ENCODE data around the gene ZNF780B.
"Not testable (repeated sequence)": the region's sequence is repeated elsewhere in the genome, so short reads cannot be mapped to it uniquely, and the experiment has no call there.

ZNF780B gene

DNA sequence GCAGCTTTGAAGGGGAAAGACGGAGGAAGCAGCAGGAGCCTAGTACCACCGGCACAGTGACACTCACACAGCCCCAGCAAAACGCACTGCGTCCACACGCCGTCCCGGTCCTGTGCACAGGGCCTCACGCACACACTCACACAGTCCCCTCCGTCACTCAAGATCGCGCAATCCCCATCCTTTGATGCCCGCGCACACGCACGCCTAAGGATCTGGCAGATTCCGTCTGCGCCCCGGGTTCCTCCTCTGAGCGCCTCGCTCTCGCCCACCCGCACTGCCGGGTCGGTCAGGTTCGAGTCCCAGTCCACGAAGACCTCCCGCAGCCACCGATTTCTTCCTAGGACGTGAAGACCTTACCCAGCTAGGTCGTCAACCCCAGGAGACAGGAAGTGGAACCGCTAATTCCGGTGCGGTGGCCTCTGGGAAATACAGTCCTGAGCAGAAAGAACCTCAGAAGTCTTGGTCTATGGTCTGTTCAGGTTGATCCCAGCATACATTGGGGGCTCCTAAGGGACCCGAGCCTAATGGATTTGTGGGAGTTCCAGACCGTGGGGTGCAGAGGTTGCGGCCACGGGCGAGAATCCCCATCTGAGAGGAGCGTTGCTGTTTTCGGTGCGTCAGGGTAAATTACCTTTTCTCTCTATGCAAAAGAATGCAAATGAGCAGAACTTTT is at the start of gene ZNF780B:
ZNF780B (minus strand) TSS at position 400 of the 673 bp plus-strand sequence. CDS start 5,899 bp downstream, outside the sequence.
- peak in 1 of 2 experiments; percentile 53 for DNase-seq

DNA sequence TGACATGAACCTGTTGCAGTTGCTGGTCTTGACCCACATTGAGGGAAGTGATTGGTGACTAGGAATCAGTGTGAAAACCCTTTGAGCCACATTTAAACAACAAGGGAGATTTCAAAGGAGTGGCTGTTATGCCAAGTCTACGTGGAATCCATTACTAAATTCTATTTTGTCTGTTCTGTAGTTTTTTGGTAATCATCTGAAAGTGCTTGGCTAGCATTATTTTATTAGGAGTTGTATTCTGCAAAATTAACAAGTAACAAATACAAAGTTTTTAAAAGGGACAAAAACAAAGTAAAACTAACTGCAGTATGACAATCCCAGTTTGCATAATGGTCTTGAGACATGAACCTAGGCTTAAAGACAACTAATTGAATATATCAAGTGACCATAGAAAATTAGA is 48.7 kb upstream of the ZNF780B start:
- no peak for DNase-seq

DNA sequence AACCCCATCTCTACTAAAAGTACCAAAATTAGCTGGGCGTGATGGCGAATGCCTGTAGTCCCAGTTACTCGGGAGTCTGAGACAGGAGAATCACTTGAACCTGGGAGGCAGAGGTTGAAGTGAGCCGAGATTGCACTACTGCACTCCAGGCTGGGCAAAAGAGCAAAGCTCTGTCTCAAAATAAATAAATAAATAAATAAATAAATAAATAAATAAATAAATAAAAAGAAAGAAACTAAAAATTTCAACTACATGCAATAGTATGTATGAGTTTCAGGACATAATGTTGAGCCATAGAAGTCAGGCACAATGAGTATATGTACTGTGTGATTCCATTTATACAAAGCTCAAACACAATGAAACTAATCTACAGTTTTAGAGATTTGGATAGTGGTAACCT is 47.6 kb upstream of the ZNF780B start:
- no peak for DNase-seq

DNA sequence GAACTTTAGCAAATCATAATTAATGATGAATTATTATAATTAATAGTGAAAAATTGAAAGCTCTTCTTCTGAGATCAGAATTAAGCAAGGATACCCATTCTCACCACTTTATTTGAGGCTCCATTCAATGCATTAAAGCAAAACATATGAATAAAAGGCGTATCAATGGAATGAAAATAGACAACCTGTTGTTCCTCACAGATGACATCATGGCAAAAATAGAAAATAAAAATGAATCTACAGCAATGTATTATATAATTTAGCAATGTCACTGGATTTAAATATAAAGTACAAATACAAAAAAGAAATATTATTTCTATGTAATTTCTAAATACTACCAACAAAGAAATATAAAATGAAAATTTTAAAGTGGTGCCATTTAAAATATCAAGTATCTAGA is 45.8 kb upstream of the ZNF780B start:
- no peak for DNase-seq

DNA sequence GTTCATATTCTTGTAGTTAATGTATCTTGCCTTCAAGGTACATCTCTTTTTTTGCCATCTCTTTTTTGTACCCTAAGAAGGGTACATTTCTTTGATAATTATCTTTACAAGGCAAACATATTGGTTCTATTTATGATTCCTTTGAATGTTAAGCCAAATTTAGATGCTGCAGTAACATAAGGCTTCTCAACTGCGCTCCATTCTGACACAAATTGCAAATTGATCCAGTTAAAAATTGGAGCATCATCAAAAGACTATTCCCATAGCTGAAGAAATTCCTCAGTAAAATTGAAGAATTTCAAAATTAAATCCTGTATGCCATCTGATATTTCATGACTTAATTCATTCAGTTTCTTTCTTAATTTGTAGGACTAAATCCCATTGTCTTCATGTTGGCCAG is 37.4 kb upstream of the ZNF780B start:
- no peak for DNase-seq

DNA sequence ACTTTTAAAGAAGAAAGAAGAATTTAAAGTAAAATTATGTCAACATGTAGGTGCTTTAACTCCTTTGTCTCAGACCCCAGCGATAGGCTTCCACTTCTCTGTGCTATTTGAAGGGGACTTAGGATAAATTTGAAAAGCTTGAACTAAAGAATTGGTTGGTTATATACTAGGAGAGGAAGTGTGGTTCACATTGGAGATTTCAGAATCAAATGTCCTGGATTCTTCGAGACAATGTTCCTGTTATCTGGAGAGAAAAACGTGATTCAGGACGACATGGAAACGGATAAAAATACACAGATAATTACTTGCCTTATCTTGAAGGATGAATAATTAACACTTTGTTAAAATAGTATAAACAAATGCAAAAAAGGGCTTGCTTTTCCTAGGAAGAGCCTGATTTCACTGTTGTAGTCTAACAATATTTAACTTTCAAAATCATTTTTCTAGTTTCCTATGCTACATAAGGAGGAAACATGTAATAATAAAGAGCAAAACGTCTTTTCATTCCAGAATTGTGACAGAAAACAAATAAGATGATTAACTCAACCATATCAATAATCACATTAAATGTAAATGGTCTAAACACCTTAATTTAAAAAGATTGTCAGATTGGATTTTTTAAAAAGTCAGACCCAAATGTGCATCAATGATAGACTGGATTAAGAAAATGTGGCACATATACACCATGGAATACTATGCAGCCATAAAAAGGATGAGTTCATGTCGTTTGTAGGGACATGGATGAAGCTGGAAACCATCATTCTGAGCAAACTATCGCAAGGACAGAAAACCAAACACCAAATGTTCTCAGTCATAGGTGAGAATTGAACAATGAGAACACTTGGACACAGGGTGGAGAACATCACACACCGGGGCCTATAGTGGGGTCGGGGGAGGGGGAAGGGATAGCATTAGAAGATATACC is 35.4 kb upstream of the ZNF780B start:
- no peak for DNase-seq

DNA sequence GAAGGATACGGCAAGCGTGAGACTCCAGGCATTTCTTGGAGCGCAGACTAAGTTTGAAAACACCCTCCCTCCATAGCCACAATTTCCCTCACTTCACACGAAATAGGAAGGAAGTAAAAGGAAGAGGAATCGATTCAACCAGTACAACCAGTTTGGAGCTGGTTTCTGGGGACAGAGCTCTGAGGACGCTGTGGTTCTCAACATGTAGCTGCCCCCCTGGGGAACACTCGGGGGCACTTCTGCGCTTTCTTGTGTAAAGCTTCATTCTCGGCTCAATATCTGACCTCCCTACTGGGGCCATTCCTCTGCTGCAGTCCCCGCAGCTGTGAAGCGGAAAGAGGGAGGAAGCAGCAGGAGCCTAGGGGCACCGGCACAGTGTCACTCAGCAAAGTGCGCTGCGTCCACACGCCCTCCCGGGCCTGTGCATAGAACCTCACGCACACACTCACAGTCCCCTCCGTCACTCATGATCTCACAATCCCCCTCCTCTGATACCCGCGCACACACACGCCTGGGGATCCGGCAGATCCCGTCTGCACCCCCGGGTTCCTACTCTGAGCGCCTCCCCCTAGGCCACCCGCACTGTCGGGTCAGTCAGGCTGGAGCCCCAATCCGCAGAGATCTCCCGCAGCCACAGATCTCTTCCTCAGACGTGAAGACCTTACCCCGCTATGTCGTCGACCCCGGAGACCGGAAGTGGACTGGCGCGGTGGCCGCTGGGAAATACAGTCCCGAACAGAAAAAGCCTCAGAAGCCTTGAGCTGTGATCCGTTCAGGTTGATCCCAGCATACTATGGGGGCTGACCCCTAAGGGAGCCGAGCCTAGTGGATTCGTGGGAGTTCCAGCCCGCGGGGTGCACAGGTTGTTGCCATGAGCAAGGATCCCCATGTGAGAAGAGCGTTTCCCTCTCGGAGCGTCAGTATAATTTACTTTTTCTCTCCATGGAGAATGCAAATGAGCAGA is 34.5 kb upstream of the ZNF780B start, which contains the start of gene ZNF780A:
ZNF780A (minus strand) TSS at position 703 of the 964 bp plus-strand sequence. CDS start 6,190 bp downstream, outside the sequence.
- peak in 1 of 2 experiments; percentile 40 for DNase-seq

DNA sequence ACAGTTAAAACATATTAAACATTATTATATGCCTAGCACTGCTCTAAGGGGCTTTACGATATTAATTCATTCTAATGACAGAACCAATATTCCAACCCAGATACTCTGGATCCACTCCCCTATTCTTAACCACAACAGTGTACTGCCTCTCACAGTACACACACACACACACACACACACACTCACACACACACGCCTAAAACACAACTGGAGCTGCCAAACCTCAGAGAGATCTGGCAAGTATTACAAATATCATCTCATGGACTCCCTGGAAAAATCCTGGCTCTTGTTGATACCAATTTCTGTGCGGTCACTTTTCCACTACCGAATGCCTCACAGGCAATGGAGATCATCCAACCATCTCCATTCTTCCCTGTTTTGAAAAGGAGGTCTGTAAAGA is 33.4 kb upstream of the ZNF780B start:
- DNase-seq, result no peak

DNA sequence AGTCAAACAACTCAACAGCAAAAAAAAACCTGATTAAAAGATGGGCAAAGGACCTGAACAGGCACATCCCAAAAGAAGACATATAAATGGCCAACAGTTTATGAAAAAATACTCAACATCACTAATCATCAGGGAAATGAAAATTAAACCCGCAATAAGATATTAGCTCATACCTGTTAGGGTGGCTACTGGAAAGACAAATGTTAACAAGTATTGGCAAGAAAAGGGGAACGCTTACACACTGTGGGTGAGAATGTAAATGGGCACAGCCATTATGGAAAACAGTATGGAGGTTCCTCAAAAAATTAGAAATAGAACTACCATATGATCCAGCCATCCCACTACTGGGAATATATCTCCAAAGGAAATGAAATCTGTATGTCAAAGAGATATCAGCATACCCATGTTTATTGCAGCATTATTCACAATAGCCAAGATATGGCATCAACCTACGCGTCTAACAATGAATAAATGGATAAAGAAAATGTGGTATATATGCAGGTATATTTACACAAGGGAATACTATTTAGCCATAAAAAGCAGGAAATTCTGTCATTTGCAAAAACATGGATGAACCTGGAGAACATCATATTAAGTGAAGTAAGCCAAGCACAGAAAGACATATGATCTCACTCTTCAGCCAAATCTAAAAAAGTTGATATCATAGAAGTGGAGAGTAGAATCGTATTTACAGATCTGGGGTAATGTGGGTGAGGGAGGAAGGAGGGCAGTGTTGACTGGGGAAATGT is 32.4 kb upstream of the ZNF780B start:
- DNase-seq, result no peak

DNA sequence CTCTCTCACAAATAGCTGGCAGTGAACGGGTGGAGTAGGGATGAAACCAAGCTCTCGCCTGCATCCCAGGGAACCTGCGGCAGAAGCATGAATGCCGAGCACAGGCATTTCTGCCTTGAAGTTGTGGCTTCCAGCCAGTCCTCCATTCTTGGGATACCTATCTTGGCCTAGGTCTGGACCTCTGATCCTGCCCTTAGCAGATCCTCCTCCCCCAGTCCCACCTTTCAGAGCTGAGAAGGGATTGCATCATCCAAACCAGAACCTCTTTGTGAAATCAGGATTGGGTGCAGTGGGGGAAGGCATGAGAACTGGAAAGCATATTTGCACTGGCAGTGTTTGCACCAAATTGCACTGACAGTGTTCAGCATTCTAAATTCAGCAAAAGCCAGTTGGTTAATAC is 28.9 kb upstream of the ZNF780B start:
- DNase-seq, result no peak

DNA sequence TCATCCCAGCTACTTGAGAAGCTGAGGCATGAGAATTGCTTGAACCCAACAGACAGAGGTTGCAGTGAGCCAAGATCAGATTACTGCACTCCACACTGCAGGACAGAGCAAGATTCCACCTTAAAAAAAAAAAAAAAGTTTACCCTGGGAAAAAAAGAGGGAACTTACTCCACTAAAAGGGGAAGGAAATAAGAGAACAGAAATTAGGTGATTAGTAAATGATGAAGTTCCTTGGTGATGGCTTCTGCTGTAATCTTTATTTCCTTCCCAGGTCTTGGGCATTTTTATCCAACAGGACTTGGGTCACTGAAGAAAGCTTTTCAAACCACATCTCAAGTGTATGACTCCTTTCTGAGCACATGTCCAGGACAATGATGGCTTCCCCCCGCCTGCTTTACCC is 25.4 kb upstream of the ZNF780B start:
- DNase-seq, result no peak

DNA sequence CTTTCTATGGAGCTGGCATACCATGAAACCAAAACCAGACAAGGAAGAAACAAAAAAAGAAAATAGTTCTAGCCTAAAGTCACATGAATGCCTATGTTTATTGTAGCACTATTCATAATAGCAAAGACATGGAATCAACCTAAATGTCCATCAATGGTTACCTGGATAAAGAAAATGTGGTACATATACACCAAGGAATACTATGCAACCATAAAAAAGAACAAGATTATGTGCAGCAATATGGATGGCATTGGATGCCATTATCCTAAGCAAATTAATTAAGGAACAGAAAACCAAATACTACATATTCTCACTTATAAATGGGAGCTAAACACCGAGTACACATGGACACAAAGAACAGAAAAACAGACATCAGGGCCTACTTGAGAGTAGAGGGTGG is 24.3 kb upstream of the ZNF780B start:
- DNase-seq, result no peak

DNA sequence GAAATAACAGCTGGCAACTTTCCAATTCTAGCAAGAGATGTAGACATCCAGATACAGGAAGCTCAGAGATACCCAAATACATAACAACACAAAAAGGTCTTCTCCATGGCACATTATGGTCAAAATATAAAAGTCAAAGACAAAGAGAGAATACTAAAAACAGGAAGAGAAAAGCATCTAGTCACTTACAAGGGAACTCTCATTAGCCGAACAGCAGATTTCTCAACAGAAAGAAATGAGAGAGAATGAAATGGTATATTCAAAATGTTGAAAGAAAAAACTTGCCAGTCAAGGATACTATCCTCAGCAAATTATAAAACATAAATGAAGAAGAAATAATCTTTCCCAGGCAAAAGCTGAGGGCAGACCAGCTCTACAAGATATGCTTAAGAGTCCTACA is 22.3 kb upstream of the ZNF780B start:
- no peak for DNase-seq

DNA sequence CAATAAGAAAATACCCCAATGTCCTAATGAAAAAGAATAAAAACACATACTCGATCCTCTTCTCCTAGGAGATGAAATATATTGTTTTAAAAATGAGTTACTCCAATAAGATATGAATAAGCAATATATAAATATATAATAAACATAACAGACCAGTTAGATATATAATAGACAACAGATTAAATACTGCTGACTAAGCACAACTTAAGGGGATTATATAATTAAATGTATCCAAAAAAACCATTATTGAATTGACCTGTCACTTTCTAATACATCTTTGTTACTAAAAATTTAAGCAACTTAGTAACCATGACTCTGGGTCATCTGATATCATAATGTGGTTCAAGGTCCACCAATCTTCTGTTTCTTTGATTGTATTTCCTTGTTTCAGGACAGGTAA is 14.0 kb upstream of the ZNF780B start:
- no peak for DNase-seq

DNA sequence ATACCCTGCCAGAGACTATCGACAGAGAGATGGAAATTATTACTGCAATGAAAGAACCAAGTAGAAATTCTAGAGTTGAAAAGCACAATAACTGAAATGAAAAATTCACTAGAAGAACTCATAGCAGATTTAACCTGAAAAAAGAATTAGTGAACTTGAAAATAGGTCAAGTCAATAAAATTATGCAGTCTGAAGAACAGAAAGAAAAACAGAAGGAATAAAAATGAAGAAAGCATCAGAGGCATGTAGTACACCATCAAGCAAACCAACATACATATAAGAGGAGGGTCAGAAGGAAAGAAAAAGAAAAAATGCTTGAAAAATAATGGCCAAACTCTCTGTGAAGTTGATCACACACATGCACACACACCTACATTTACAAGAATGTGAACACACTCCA is 3.6 kb upstream of the ZNF780B start:
- DNase-seq, result no peak

DNA sequence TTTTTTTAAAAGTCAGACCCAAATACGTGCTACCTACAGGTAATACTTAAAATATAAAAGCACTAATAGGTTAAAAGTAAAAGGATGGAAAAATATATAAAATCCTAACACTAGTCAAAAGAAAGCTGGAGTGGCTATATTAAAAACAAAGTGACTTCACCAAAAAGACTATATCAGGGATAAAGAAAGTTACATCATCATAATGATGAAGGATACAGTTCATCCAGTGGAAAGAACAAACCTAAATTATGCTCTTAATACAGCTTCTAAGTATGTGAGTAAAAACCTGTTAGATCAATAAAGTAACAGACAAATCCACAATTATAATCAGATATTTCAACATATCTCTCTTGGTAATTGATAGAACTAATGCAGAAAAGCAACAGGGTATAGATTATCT is 1.1 kb upstream of the ZNF780B start:
- DNase-seq, result no peak

DNA sequence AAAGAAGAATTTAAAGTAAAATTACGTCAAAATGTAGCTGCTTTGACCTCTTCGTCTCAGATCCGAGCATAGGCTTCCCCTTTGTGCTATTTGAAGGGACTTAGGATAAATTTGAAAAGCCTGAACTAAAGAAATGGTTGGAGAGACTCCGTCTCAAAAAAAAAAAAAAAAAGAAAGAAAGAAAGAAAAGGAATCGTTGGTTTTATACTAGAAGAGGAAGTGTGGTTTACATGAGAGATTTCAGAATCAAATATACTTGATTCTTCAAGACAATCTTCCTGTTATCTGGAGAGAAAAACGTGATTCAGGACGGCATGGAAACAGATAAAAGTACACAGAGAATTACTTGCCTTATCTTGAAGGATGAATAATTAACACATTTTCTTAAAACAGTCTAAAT is 474 bp upstream of the ZNF780B start:
- no peak for DNase-seq

DNA sequence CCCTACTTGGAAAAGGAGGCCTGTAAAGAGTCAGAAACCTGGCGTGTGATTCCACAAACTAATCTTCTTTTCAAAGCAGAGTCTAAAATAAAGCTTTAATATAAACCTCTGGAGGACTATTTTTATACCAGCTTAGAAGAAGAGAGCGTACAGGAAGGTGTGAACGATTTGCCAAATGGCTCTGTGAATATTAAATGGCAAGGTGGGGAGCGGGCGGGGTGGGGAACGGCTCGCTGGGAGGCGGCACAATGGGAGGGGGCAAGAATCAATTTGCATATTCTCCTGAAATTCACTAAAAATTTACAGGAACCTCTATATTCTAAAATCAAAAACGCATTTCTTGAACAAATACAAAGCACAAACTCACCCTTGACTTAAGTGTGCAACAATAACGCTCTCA is 982 bp downstream of the ZNF780B start:
- no peak for DNase-seq

DNA sequence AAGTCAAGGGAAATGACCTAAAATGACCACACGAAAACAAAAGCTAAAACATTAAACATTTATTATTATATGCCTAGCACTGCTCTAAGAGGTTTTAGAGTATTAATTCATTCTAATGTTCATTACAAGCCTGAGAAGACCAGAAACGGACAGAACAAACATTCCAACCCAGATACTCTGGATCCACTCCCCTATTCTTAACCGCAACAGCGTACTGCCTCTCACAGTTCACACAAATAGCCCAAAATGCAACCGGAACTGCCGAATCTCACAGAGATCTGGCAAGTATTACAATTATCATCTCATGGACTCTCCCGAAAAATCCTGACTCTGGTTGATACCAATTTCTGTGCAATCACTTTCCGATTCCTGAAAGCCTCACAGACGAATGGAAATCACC is 1.4 kb downstream of the ZNF780B start:
- DNase-seq, result no peak

DNA sequence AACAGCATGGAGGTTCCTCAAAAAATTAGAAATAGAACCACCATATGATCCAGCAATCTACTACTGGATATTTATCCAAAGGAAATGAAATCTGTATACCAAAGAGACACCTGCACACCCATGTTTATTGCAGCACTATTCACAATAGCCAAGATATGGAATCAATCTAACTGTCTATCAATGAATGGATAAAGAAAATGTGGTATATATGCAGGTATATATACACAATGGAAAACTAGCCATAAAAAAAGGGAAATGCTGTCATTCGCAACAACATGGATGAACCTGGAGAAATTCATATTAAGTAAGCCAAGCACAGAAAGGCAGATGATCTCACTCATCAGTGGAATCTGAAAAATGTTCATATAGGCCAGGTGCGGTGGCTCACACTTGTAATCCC is 2.5 kb downstream of the ZNF780B start:
- no peak for DNase-seq

DNA sequence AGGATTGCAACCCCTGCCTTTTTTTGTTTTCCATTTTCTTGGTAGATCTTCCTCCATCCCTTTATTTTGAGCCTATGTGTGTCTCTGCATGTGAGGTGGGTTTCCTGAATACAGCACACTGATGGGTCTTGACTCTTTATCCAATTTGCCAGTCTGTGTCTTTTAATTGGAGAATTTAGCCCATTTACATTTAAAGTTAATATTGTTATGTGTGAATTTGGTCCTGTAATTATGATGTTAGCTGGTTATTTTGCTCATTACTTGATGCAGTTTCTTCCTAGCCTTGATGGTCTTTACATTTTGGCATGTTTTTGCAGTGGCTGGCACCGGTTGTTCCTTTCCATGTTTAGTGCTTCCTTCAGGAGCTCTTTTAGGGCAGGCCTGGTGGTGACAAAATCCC is 14.3 kb downstream of the ZNF780B start:
- DNase-seq, result not testable (repeated sequence)

DNA sequence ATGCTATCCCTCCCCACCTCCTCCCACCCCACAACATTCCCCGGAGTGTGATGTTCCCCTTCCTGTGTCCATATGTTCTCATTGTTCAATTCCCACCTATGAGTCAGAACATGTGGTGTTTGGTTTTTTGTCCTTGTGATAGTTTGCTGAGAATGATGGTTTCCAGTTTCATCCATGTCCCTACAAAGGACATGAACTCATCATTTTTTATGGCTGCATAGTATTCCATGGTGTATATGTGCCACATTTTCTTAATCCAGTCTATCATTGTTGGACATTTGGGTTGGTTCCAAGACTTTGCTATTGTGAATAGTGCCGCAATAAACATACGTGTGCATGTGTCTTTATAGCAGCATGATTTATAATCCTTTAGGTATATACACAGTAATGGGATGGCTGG is 18.0 kb downstream of the ZNF780B start:
- DNase-seq, result not testable (repeated sequence)

All from cerebellar nuclear complex (tissue), 1 donor.